Measurements from ENCODE around the gene TBXT.
A peak's percentile ranks its signal among the peaks of the same experiment; 100 is the strongest.
"Not testable (repeated sequence)": the region's sequence is repeated elsewhere in the genome, so short reads cannot be mapped to it uniquely, and the experiment has no call there.

Gene TBXT

GRCh38 chr6:166167801-166168615 lies at the start of gene TBXT:
Gene TBXT (minus strand): TSS chr6:166167851. CDS start chr6:166167591, 260 bp downstream.
- DNase-seq: peak; percentile 63

- DNase-seq: no peak
Measured at GRCh38 chr6:166207284-166207561, 39.6 kb upstream of the TBXT start.

GRCh38 chr6:166206510-166207283 lies 39.0 kb upstream of the TBXT start:
- no peak for DNase-seq

- no peak for DNase-seq
Measured at GRCh38 chr6:166206066-166206465, 38.4 kb upstream of the TBXT start.

- DNase-seq: no peak
Measured at GRCh38 chr6:166204852-166205650, 37.4 kb upstream of the TBXT start.

- DNase-seq: no peak
Measured at GRCh38 chr6:166203641-166204222, 36.1 kb upstream of the TBXT start.

- no peak for DNase-seq
Measured at GRCh38 chr6:166203003-166203640, 35.5 kb upstream of the TBXT start.

- DNase-seq: no peak
Measured at GRCh38 chr6:166202321-166202733, 34.7 kb upstream of the TBXT start.

GRCh38 chr6:166201878-166202277 lies 34.2 kb upstream of the TBXT start:
- no peak for DNase-seq

GRCh38 chr6:166197361-166197760 lies 29.7 kb upstream of the TBXT start:
- DNase-seq: no peak

GRCh38 chr6:166195860-166196238 lies 28.2 kb upstream of the TBXT start:
- no peak for DNase-seq

- DNase-seq: no peak
Measured at GRCh38 chr6:166194914-166195859, 27.5 kb upstream of the TBXT start.

- no peak for DNase-seq
Measured at GRCh38 chr6:166192557-166192956, 24.9 kb upstream of the TBXT start.

- no peak for DNase-seq
Measured at GRCh38 chr6:166192136-166192535, 24.5 kb upstream of the TBXT start.

- DNase-seq: no peak
Measured at GRCh38 chr6:166179704-166180103, 12.1 kb upstream of the TBXT start.

- DNase-seq: no peak
Measured at GRCh38 chr6:166176106-166176505, 8.5 kb upstream of the TBXT start.

- DNase-seq: not testable (repeated sequence)
Measured at GRCh38 chr6:166175093-166175492, 7.4 kb upstream of the TBXT start.

GRCh38 chr6:166174031-166174430 lies 6.4 kb upstream of the TBXT start:
- DNase-seq: no peak

GRCh38 chr6:166173281-166173951 lies 5.8 kb upstream of the TBXT start:
- peak; percentile 11 for DNase-seq

- no peak for DNase-seq
Measured at GRCh38 chr6:166172546-166172945, 4.9 kb upstream of the TBXT start.
